ENCODE data around the gene TRPV3.

DNA sequence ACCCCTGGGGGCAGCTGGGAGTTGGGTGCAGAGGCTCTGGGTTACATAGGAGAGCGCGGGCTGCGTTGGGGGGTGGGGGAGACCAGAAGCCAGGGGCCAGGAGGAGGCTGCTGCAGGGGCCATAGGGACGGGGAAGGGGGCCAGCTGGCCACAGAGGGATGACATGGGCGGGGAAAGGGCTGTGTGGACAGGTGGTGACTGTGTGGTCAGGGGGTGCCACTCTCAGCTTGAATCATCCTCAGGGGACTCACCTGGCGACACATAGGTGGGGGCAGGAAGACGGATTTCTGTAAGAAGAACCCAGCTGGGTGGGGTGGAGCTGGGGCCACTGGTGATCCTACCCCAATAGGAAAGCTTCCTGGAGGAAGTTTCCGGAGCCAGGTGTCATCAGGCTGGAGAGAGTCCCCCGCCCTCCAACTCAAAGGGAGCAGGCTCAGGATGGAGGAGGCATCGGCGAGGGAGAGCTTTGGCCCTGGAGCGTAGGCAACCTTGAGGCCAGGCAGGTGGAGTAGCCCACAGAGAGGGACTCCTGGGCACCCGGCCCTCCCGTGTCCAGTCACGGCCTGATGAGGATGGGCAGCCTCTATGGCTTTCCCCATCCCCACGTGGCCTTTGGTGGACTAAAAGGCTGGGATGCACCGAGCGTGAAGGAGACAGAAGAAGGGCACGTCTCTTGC, 1.2 kb downstream of the TRPV3 start:
- TF ChIP-seq SUZ12 (IDR thresholded peaks at IDR 0.05; ENCODE audit: extremely low read depth, insufficient read depth, insufficient read length) = no peak
- no peak for TF ChIP-seq ZNF274 (IDR thresholded peaks at IDR 0.05; ENCODE audit: low read depth, low read length)

All from NT2/D1 (cell line).